SK-N-SH (cell line): ENCODE results near the gene RALGDS. TPM values are rescaled to one million over a fixed set of nuclear protein-coding genes. Genes with fewer than 3 reads are reported as not detected.
A peak's percentile ranks its signal among the peaks of the same experiment; 100 is the strongest.

Experiments used
- CTCF ChIA-PET: fragments of 300-600, 350-600 bp; formaldehyde crosslinking; extraction: SDS; loops from one replicate; lab custom pipeline; 2021; lab: Yijun Ruan, JAX
- POLR2A ChIA-PET: fragments of 350-600 bp; sonication (Branson Sonifier 250); formaldehyde crosslinking; extraction: SDS; loops from one replicate; lab custom pipeline; 2020; ENCODE audit warnings: antibody characterized with exemption, inconsistent platforms; lab: Yijun Ruan, JAX
- DNase-seq: peaks from one replicate; pipeline ENCODE4 v3.0.0; 2012
- H2AFZ ChIP-seq: fragments of 200-600 bp; sonication (generic); 2 replicates; pipeline ENCODE4 v1.8.1; 2016; ENCODE audit warnings: antibody characterized with exemption, mild to moderate bottlenecking, low read depth
- H3F3A ChIP-seq: fragments of 200-600 bp; sonication (generic); replicated peaks from 2 replicates; pipeline ENCODE3; 2016; ENCODE audit warnings: antibody characterized with exemption, mild to moderate bottlenecking; ENCODE audit not compliant: insufficient read depth
- H3K27ac ChIP-seq, 2 experiments: fragments of 200-500 bp in 1 of 2; fragments of 200-600 bp in 1 of 2; sonication (Bioruptor generic) in 1 of 2; sonication (generic), shearing (Covaris generic) in 1 of 2; 2 replicates each; pipeline versions ENCODE4 v1.5.1 to v1.6.1; 2014 to 2016; ENCODE audit warnings: low read depth in 2 of 2, inconsistent platforms in 1 of 2, low read length in 1 of 2, mild to moderate bottlenecking in 1 of 2, mixed read lengths in 1 of 2
- H3K27me3 ChIP-seq: fragments of 200-600 bp; sonication (generic), shearing (Covaris generic); 2 replicates; pipeline ENCODE4 v1.6.1; 2016; ENCODE audit warnings: mixed run types; ENCODE audit not compliant: insufficient read depth
- H3K36me3 ChIP-seq, 2 experiments: fragments of 200-500 bp in 1 of 2; fragments of 200-600 bp in 1 of 2; sonication (Bioruptor generic) in 1 of 2; sonication (generic) in 1 of 2; replicated peaks in 1 of 2; 2 replicates each; pipeline versions ENCODE3 to v1.5.1; 2014 to 2016; ENCODE audit warnings: low read length in 1 of 2, mild to moderate bottlenecking in 1 of 2; ENCODE audit not compliant: insufficient read depth in 2 of 2, control insufficient read depth in 1 of 2
- H3K4me1 ChIP-seq, 2 experiments: fragments of 200-500 bp in 1 of 2; fragments of 200-600 bp in 1 of 2; sonication (Bioruptor generic) in 1 of 2; sonication (generic), shearing (Covaris generic) in 1 of 2; 2 replicates each; pipeline versions ENCODE4 v1.5.1 to v1.6.1; 2014 to 2016; ENCODE audit warnings: low read depth in 1 of 2, low read length in 1 of 2, mixed run types in 1 of 2; ENCODE audit not compliant: insufficient read depth in 2 of 2, control insufficient read depth in 1 of 2
- H3K4me2 ChIP-seq: fragments of 200-600 bp; sonication (generic), shearing (Covaris generic); 2 replicates; pipeline ENCODE4 v1.6.1; 2017; ENCODE audit warnings: mixed run types
- H3K4me3 ChIP-seq, 2 experiments: fragments of 200-500 bp in 1 of 2; fragments of 200-600 bp in 1 of 2; sonication (Bioruptor generic) in 1 of 2; sonication (generic), shearing (Covaris generic) in 1 of 2; 2 replicates each; pipeline versions ENCODE4 v1.5.1 to v1.8.1; 2014 to 2016; ENCODE audit warnings: low read depth in 2 of 2, inconsistent platforms in 1 of 2, low read length in 1 of 2, mild to moderate bottlenecking in 1 of 2, mixed read lengths in 1 of 2, moderate library complexity in 1 of 2
- H3K79me2 ChIP-seq: fragments of 200-600 bp; sonication (generic); 2 replicates; pipeline ENCODE4 v1.8.1; 2017; ENCODE audit warnings: mild to moderate bottlenecking; ENCODE audit not compliant: insufficient read depth
- H3K9ac ChIP-seq: fragments of 200-600 bp; sonication (generic); 2 replicates; pipeline ENCODE4 v1.6.1; 2017; ENCODE audit warnings: mixed run types
- H3K9me2 ChIP-seq: fragments of 200-600 bp; sonication (generic); 2 replicates; pipeline ENCODE4 v1.6.1; 2017; ENCODE audit warnings: mixed run types
- H3K9me3 ChIP-seq: fragments of 200-600 bp; sonication (generic); 2 replicates; pipeline ENCODE4 v1.6.1; 2017; ENCODE audit warnings: mixed run types, mild to moderate bottlenecking, moderate library complexity
- H4K20me1 ChIP-seq: fragments of 200-600 bp; sonication (generic); 2 replicates; pipeline ENCODE4 v1.6.1; 2017; ENCODE audit warnings: mild to moderate bottlenecking, mixed run types; ENCODE audit not compliant: insufficient read depth
- CHD2 ChIP-seq: fragments of 150-350 bp; IDR thresholded peaks from 2 replicates; pipeline ENCODE4 v1.6.1; 2018; ENCODE audit warnings: low read length; ENCODE audit not compliant: partially characterized antibody
- CTCF ChIP-seq: fragments of 200-600 bp; sonication (generic); IDR thresholded peaks from 2 replicates; pipeline ENCODE4 v1.6.1; 2017; ENCODE audit warnings: antibody characterized with exemption, mild to moderate bottlenecking, moderate library complexity
- ELF1 ChIP-seq: IDR thresholded peaks from 2 replicates; pipeline ENCODE4 v1.4.0; 2012
- FOSL2 ChIP-seq: IDR thresholded peaks from 2 replicates; pipeline ENCODE4 v1.4.0; 2012; ENCODE audit warnings: low read depth, mild to moderate bottlenecking, moderate library complexity, borderline replicate concordance
- FOXJ3 ChIP-seq: sonication (generic); formaldehyde crosslinking; IDR thresholded peaks from 2 replicates; pipeline ENCODE4 v1.5.1; 2020; ENCODE audit warnings: mild to moderate bottlenecking, missing genetic modification reagents
- FOXM1 ChIP-seq: IDR thresholded peaks from 2 replicates; pipeline ENCODE4 v1.4.0; 2012; ENCODE audit warnings: low read depth, mild to moderate bottlenecking
- JUND ChIP-seq: IDR thresholded peaks from 2 replicates; pipeline ENCODE4 v1.4.0; 2012
- MAX ChIP-seq: IDR thresholded peaks from 2 replicates; pipeline ENCODE4 v1.4.0; 2012; ENCODE audit warnings: low read depth
- MXI1 ChIP-seq: IDR thresholded peaks from 2 replicates; pipeline ENCODE4 v1.6.1; 2012; ENCODE audit warnings: mild to moderate bottlenecking, low read depth, low read length, improper control_type of control experiment
- NRF1 ChIP-seq: IDR thresholded peaks from 2 replicates; pipeline ENCODE4 v1.6.1; 2012; ENCODE audit warnings: low read depth, mild to moderate bottlenecking, low read length
- PBX3 ChIP-seq: IDR thresholded peaks from 2 replicates; pipeline ENCODE4; 2012
- RAD21 ChIP-seq: IDR thresholded peaks from 2 replicates; pipeline ENCODE4 v1.6.1; 2012; ENCODE audit warnings: mild to moderate bottlenecking, low read length
- RFX5 ChIP-seq: IDR thresholded peaks from 2 replicates; pipeline ENCODE4 v1.6.1; 2012; ENCODE audit warnings: mild to moderate bottlenecking, improper control_type of control experiment, low read length
- SIN3A ChIP-seq: IDR thresholded peaks from 2 replicates; pipeline ENCODE4 v1.6.1; 2012; ENCODE audit warnings: low read depth, mild to moderate bottlenecking, low read length, moderate library complexity, borderline replicate concordance
- TAF1 ChIP-seq: IDR thresholded peaks from 2 replicates; pipeline ENCODE4 v1.6.1; 2012; ENCODE audit warnings: low read depth, mild to moderate bottlenecking, low read length, moderate library complexity, borderline replicate concordance
- USF1 ChIP-seq: IDR thresholded peaks from 2 replicates; pipeline ENCODE4 v1.4.0; 2012; ENCODE audit warnings: low read depth, borderline replicate concordance
- ZBTB33 ChIP-seq: IDR thresholded peaks from 2 replicates; pipeline ENCODE4 v1.4.0; 2012; ENCODE audit warnings: low read depth, borderline replicate concordance
- WGBS: methylation state at CpG from one replicate; pipeline ENCODE4 v1.1.6; 2017; ENCODE audit warnings: low lambda C conversion rate; 5-methylcytosine and 5-hydroxymethylcytosine counted together
- polyA plus RNA-seq, 3 experiments: library from polyadenylated mRNA; depleted of rRNA; stranded (reverse); fragments of >200 nt; gene quantifications; 2 replicates each; pipeline ENCODE4 v1.2.3, GENCODE V29; 2012

Gene RALGDS
- polyA plus RNA-seq, 1 of the 3 experiments (the other 2 are of a cell fraction): 64.7 TPM

GRCh38 chr9:133149130-133150015 lies 28.3 kb upstream of the RALGDS start (continued):
- TF ChIP-seq MXI1 (peak; percentile 98), SIN3A (peak; percentile 63; the same call in 1 of the 2 replicates), FOXJ3 (CRISPR knock-in tag) (no peak), TAF1 (no peak), ELF1 (no peak), MAX (peak; percentile 93), ZBTB33 (no peak), CHD2 (peak; percentile 52), RFX5 (no peak), CTCF (peak; percentile 43)

- H3K4me2 ChIP-seq: peak overlapping the region; percentile 99
- H3K27ac ChIP-seq: peak overlapping the region; percentile 69 to 80
- peak; percentile 61 for DNase-seq
- H3K9me2 ChIP-seq: no peaks in the 10 kb centered on the region
- H2AFZ ChIP-seq: peak overlapping the region; percentile 68
- peaks cover 26% of the 10 kb centered on the region; the same call in 1 of the 2 replicates for H3K79me2 ChIP-seq
- WGBS: 7% methylated on average over 16 of the region's 65 CpGs
- no peaks in the 10 kb centered on the region for H3K27me3 ChIP-seq
- peak overlapping the region; percentile 81 for H3K9ac ChIP-seq
- peaks cover 9% of the 10 kb centered on the region for H3F3A ChIP-seq
- ChIA-PET CTCF (interaction anchor here (0.7 to 11.6 kb wide), 23 partner anchors 8 to 157 kb away, joined by 3 to 810 read pairs (median 6); partner anchors contain the start of genes GTF3C5 and RALGDS), POLR2A (interaction anchor here (0.7 to 2.3 kb wide), 8 partner anchors 15 to 118 kb away, joined by 3 to 10 read pairs (median 4); partner anchors contain the start of gene GTF3C5)
- peaks cover 29% of the 10 kb centered on the region for H4K20me1 ChIP-seq
- peaks cover 0 to 2% of the 10 kb centered on the region in 2 experiments for H3K36me3 ChIP-seq
- TF ChIP-seq RAD21 (no peak), MXI1 (peak; percentile 17; the same call in 1 of the 2 replicates), TAF1 (0 out of 2 replicates have a peak, but pooled peaks have one; percentile 7), PBX3 (no peak), FOXM1 (no peak), SIN3A (no peak), NRF1 (peak; percentile 53; the same call in 1 of the 2 replicates), JUND (no peak), USF1 (no peak), FOSL2 (no peak)
- H3K4me1 ChIP-seq: peaks cover 0 to 31% of the 10 kb centered on the region in 2 experiments; a peak in 2 of 4 replicates
- peak overlapping the region; percentile 76 to 81 for H3K4me3 ChIP-seq
- no peaks in the 10 kb centered on the region for H3K9me3 ChIP-seq
Measured at GRCh38 chr9:133148199-133149129, 27.4 kb upstream of the RALGDS start.
